ENCODE data around the gene FAM20C.
"Not testable (repeated sequence)": the region's sequence is repeated elsewhere in the genome, so short reads cannot be mapped to it uniquely, and the experiment has no call there.

FAM20C gene

GRCh38 chr7:230274-230673, 37.9 kb downstream of the FAM20C start:
- no peak for DNase-seq

- DNase-seq = no peak
Observed at GRCh38 chr7:231030-231857, 38.9 kb downstream of the FAM20C start.

- DNase-seq = no peak
Observed at GRCh38 chr7:231858-232246, 39.5 kb downstream of the FAM20C start.

- DNase-seq = no peak
Observed at GRCh38 chr7:232410-233248, 40.3 kb downstream of the FAM20C start.

GRCh38 chr7:233249-234035, 41.1 kb downstream of the FAM20C start:
- DNase-seq = no peak

- DNase-seq = no peak
Observed at GRCh38 chr7:234051-234707, 41.8 kb downstream of the FAM20C start.

GRCh38 chr7:234708-235553, 42.6 kb downstream of the FAM20C start:
- DNase-seq = no peak

GRCh38 chr7:235576-236395, 43.4 kb downstream of the FAM20C start:
- no peak for DNase-seq

- no peak for DNase-seq
Observed at GRCh38 chr7:236967-237366, 44.6 kb downstream of the FAM20C start.

- no peak for DNase-seq
Observed at GRCh38 chr7:237385-237784, 45.0 kb downstream of the FAM20C start.

GRCh38 chr7:240146-240676, 47.8 kb downstream of the FAM20C start:
- DNase-seq = no peak

GRCh38 chr7:240887-241421, 48.6 kb downstream of the FAM20C start:
- no peak for DNase-seq

GRCh38 chr7:241513-241912, 49.1 kb downstream of the FAM20C start:
- DNase-seq = no peak

GRCh38 chr7:242826-243579, 50.6 kb downstream of the FAM20C start:
- DNase-seq = not testable (repeated sequence)

GRCh38 chr7:243580-243978, 51.2 kb downstream of the FAM20C start:
- not testable (repeated sequence) for DNase-seq

- no peak for DNase-seq
Observed at GRCh38 chr7:244974-245373, 52.6 kb downstream of the FAM20C start.

GRCh38 chr7:245574-246295, 53.4 kb downstream of the FAM20C start:
- DNase-seq = no peak

GRCh38 chr7:246451-246850, 54.1 kb downstream of the FAM20C start:
- no peak for DNase-seq

GRCh38 chr7:247181-247580, 54.8 kb downstream of the FAM20C start:
- DNase-seq = no peak
